Gastroesophageal sphincter (tissue), 4 donors: ENCODE data around the gene AAR2. TPM values are rescaled to one million over a fixed set of nuclear protein-coding genes. Genes with fewer than 3 reads are reported as not detected.

ENCODE experiments used
- ATAC-seq: fragments of 150-250 bp; one replicate; pipeline ENCODE4 v1.9.1; 2016; ENCODE audit warnings: mild to moderate bottlenecking, moderate library complexity
- H3K27ac ChIP-seq, 4 donors: fragments of 200-600 bp; sonication (generic) in 3 of 4; 1 replicate in 3 of 4; 2 replicates in 1 of 4; pipeline ENCODE4 v1.5.1; 2016 to 2019
- H3K27me3 ChIP-seq: fragments of 200-600 bp; sonication (generic); one replicate; pipeline ENCODE4 v1.5.1; 2019
- H3K36me3 ChIP-seq, 2 donors: fragments of 200-600 bp; sonication (generic); one replicate each; pipeline ENCODE4 v1.5.1; 2019; ENCODE audit warnings: control low read depth in 1 of 2
- H3K4me1 ChIP-seq, 3 donors: fragments of 200-600 bp; sonication (generic); 1 replicate in 2 of 3; 2 replicates in 1 of 3; pipeline ENCODE4 v1.5.1; 2016 to 2019; ENCODE audit warnings: control low read depth in 2 of 3
- H3K4me3 ChIP-seq, 2 donors: fragments of 200-600 bp; sonication (generic); one replicate each; pipeline ENCODE4 v1.5.1; 2019; ENCODE audit warnings: mild to moderate bottlenecking in 1 of 2, moderate library complexity in 1 of 2
- H3K9me3 ChIP-seq, 3 donors: fragments of 200-600 bp; sonication (generic); one replicate each; pipeline ENCODE4 v1.5.1; 2017 to 2019; ENCODE audit warnings: control low read depth in 2 of 3
- EP300 ChIP-seq: sonication (generic); formaldehyde crosslinking; IDR thresholded peaks from one replicate; pipeline ENCODE4 v1.6.1; 2017; ENCODE audit warnings: antibody characterized with exemption, mild to moderate bottlenecking
- POLR2A ChIP-seq, 2 donors: fragments of 450-650 bp; IDR thresholded peaks; one replicate each; pipeline ENCODE4 v1.6.1; 2017; ENCODE audit warnings: antibody characterized with exemption in 2 of 2, mild to moderate bottlenecking in 2 of 2, moderate library complexity in 1 of 2
- POLR2AphosphoS5 ChIP-seq: sonication (generic); formaldehyde crosslinking; IDR thresholded peaks from one replicate; pipeline ENCODE4 v1.6.1; 2017; ENCODE audit warnings: antibody characterized with exemption
- WGBS, 2 donors: methylation state at CpG; one replicate each; pipeline ENCODE4 v1.1.5; 2018; ENCODE audit warnings: low coverage in 1 of 2; 5-methylcytosine and 5-hydroxymethylcytosine counted together
- total RNA-seq, 4 donors: library from RNA; depleted of rRNA; stranded (reverse); fragments of >200 nt; gene quantifications; one replicate each; pipeline ENCODE4 v1.1.0, GENCODE V29; 2016
- TF ChIP-seq, protein P1 (sequence below), 4 experiments: fragments of 200-600 bp in 2 of 4; fragments of 450-650 bp in 2 of 4; sonication (generic) in 1 of 4; IDR thresholded peaks; one replicate each; pipeline ENCODE4 v1.5.1; 2017 to 2019; ENCODE audit warnings: antibody characterized with exemption in 4 of 4, mild to moderate bottlenecking in 2 of 4, moderate library complexity in 2 of 4

Gene AAR2
- total RNA-seq, 4 donors from 2014 or later = 37.4 to 48.5 (median 38.9) TPM

DNA sequence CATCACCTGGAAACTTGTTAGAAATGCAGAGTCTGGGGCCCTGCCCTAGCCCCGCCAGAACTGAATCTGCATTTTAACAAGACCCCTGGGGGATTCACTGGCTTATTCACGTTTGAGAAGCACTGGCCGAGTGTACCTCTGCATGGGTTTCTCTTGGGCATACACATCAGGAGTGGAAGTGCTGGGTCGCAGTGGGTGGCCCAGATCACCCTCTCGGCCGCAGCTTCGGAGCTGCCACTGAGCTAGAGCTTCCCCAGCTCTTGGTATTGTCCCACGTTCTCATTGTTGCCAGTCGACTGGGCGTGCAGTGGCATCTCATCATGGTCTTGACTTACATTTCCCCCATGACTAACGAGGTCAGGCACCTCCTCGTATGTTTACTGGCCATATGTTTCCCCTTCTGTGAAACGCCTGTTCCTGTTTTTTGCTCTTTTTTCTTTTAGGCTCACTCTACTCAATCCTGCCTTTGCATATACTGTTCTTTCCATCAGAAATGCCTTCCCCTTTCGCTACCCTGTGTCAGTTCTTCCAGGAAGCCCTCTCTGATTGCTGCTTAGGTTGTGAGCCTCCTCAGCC lies 66.8 kb downstream of the AAR2 start:
- H3K27me3 ChIP-seq = peaks cover 95% of the 10 kb centered on the region

DNA sequence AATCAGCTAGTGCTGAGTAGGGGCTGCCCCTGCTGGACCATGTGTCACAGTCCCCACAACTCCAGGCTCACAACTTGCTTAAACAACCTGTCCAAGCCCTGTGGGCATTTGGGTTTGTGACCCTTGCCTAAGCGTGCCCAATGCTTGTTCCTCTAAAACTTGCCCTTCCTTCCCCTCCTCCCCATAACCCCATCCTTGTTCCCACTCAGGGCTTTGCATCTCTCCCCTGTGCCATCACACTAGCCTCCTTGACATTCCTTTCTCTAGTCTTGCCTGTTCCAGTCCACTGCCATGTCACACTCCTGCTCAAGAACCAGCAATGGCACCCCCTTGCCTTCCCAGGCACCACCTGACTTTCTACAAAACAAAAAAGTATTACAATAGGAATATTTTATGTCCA lies 67.6 kb downstream of the AAR2 start:
- 11 to 100% methylated on average over 1 of the region's 1 CpG for WGBS, 2 donors
- Histone ChIP-seq H3K9me3 (no peaks in the 10 kb centered on the region), H3K4me3 (no peak overlapping the region), H3K27me3 (peaks cover 95% of the 10 kb centered on the region), H3K4me1 (peaks cover 0 to 17% (median 11%) of the 10 kb centered on the region in 3 donors), H3K27ac (no peak overlapping the region), H3K36me3 (no peaks in the 10 kb centered on the region)
- TF ChIP-seq POLR2AphosphoS5 = no peak
- TF ChIP-seq, protein P1, sequence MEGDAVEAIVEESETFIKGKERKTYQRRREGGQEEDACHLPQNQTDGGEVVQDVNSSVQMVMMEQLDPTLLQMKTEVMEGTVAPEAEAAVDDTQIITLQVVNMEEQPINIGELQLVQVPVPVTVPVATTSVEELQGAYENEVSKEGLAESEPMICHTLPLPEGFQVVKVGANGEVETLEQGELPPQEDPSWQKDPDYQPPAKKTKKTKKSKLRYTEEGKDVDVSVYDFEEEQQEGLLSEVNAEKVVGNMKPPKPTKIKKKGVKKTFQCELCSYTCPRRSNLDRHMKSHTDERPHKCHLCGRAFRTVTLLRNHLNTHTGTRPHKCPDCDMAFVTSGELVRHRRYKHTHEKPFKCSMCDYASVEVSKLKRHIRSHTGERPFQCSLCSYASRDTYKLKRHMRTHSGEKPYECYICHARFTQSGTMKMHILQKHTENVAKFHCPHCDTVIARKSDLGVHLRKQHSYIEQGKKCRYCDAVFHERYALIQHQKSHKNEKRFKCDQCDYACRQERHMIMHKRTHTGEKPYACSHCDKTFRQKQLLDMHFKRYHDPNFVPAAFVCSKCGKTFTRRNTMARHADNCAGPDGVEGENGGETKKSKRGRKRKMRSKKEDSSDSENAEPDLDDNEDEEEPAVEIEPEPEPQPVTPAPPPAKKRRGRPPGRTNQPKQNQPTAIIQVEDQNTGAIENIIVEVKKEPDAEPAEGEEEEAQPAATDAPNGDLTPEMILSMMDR (IDR thresholded peaks at IDR 0.05) = no peak
- TF ChIP-seq POLR2A (IDR thresholded peaks at IDR 0.05) = no peak
- TF ChIP-seq EP300 = no peak
- no peak for ATAC-seq

More for the DNA sequence above, 66.8 kb downstream of the AAR2 start:
- H3K4me1 ChIP-seq = peaks cover 0 to 17% (median 11%) of the 10 kb centered on the region in 3 donors
- ATAC-seq = no peak
- H3K9me3 ChIP-seq = no peaks in the 10 kb centered on the region
- 22 to 32% methylated on average over 10 to 11 of the region's 14 CpGs for WGBS, 2 donors
- H3K36me3 ChIP-seq = no peaks in the 10 kb centered on the region
- TF ChIP-seq POLR2AphosphoS5 (no peak), POLR2A (IDR thresholded peaks at IDR 0.05) (no peak), EP300 (no peak)
- TF ChIP-seq, protein P1 (IDR thresholded peaks at IDR 0.05) = no peak
- no peak overlapping the region for H3K27ac ChIP-seq
- no peak overlapping the region for H3K4me3 ChIP-seq

DNA sequence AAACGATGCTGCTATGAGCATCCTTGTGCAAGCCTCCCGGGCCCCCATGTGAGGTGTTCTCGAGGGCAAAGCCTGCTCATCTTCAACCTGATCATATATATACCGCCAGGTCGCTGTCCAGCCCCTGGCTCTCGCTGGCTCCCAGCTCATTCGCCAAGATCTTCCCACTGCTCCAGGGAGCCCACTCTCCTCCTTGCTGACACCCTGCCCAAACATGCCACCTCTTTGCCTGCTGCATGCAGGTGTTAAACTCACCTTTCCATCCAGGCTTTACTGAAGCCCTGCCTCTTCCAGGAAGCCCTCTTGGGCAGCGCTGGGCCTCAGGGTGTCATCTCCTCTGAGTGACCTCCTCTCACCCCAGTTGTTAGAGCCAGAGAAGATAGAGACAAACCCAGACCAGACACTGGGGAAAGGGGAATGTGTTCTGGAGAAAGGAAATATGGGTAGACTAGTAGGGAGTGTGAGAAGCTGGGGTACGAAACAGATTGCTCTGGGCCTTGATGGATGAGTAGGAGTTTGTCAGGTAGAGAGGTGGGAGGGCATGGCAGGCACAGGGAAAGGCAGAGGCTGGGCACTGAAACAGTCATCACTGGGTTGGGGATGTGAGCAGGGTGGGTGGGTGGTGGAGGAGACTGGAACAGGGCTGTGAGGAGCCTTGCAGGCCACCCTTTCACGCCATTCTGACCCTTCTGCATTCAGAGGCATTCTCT lies 68.7 kb downstream of the AAR2 start:
- TF ChIP-seq, protein P1 (IDR thresholded peaks at IDR 0.05) = no peak
- no peak for TF ChIP-seq EP300
- Histone ChIP-seq H3K4me3 (no peak overlapping the region), H3K27ac (no peak overlapping the region), H3K36me3 (no peaks in the 10 kb centered on the region), H3K27me3 (peaks cover 94% of the 10 kb centered on the region), H3K4me1 (peaks cover 0 to 17% (median 11%) of the 10 kb centered on the region in 3 donors), H3K9me3 (no peaks in the 10 kb centered on the region)
- ATAC-seq = no peak
- WGBS, 2 donors = 23 to 26% methylated on average over 4 to 9 of the region's 10 CpGs

DNA sequence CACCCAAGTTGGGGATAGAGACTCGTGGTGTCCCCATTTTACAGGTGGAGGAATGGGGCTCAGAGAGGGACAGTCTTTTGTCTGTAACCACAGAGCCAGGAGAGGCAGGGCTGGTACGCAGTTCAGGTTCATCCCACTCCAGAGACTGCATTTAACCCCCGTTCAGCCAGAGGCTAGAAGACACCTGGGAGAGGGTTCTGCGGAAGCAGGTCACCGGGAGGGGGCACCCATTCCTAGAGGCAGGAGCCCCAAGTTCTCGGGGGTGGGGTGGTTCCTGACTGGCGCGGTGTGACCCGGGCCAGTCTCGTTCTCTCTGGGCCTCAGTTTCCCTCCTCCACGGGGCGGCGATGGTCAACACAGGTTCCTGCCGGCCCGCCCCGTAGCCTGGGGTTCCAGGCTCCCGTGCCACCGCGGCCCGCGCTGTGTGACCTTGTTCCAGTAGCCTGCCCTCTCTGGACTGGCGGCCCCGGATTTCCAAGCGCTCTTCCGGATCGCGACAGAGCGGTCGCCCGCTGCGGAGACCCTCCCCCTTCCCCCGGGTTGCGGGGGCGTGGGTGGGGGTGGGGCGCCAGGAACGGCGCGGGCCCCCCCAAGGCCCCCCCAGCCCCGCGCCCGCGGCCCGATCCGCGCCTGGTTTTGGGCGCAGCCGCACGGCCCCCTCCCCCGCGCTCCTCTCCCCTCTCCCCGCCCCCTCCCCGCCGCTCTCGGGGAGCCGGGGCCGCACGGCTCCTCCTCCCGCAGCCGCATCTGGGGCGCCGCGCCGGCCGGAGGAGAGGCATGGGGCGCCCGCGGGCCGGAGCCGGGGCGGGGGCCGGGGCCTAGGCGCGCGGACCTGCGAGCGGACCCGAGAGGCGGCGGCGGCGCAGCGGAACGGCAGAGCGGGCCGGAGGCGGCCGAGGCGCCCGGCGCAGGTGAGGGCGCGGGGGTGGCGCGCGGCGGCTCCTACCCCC lies 69.6 kb downstream of the AAR2 start, which contains the start of gene DLGAP4:
DLGAP4 (plus strand) TSS at position 738 of the 950 bp plus-strand sequence. CDS start 125,379 bp downstream, outside the sequence.
- no peak for TF ChIP-seq POLR2AphosphoS5
- TF ChIP-seq, protein P1 (IDR thresholded peaks at IDR 0.05) = no peak
- TF ChIP-seq POLR2A (IDR thresholded peaks at IDR 0.05) = no peak
- TF ChIP-seq EP300 = no peak
- ATAC-seq = no peak
- Histone ChIP-seq H3K36me3 (no peaks in the 10 kb centered on the region), H3K4me1 (peaks cover 0 to 17% (median 11%) of the 10 kb centered on the region in 3 donors), H3K27ac (no peak within 1 kb of the TSS), H3K4me3 (peak within 1 kb of the TSS in 1 of 2 donors; percentile 46), H3K9me3 (no peaks in the 10 kb centered on the region), H3K27me3 (peaks cover 94% of the 10 kb centered on the region)
- WGBS, 2 donors = 0% methylated on average over 1 to 2 of the region's 96 CpGs

Other genes with a start within 250 kb of the AAR2 start
- gene EPB41L1, start 81.7 kb upstream of the AAR2 start, total RNA-seq = 10 to 100 TPM; 29.2 to 49.3 (median 35.4) TPM
- gene DLGAP4, start 69.9 kb downstream of the AAR2 start, total RNA-seq = 10 to 100 TPM; 35.5 to 76.1 (median 42.2) TPM